ENCODE measurements around the gene NHSL1. TPM values are rescaled to one million over a fixed set of nuclear protein-coding genes. Genes with fewer than 3 reads are reported as not detected.

NHSL1 gene
- total RNA-seq, 1 donor from 2014 or later = 33.5 TPM

DNA sequence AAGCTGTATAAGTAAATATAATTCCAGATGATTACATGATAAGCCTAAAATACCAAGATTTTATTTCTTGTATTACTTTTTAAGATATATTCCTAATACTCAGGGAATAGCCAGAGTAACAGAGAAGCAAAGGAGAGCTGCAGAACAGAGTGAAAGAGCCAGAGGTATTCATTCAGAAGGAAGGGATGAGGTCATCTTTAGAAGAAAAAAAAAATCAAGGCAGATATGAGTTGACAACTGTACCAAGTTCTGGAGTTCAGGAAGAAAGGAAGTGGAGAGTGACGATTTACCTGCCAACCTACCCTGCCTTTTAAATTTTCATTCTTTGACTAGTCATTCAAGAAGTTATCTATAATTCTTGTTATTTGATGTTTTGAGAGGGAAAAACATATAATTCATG lies 28.8 kb upstream of the NHSL1 start:
- Histone ChIP-seq H3K4me2 (ENCODE audit: low read length) (peak overlapping the region; percentile 79), H3K27me3 (ENCODE audit: insufficient read depth, low read length) (no peaks in the 10 kb centered on the region), H3K27ac (ENCODE audit: low read depth, low read length) (no peak overlapping the region), H3K9ac (ENCODE audit: low read length) (no peak overlapping the region), H2AFZ (ENCODE audit: low read depth, low read length) (no peak overlapping the region), H3K79me2 (ENCODE audit: insufficient read depth, low read length) (peaks cover 42% of the 10 kb centered on the region), H3K4me3 (ENCODE audit: insufficient read depth, low read depth, low read length) (no peak overlapping the region), H3K9me3 (ENCODE audit: insufficient read depth, low read depth, low read length) (no peaks in the 10 kb centered on the region), H3K4me1 (ENCODE audit: insufficient read depth, low read length) (peaks cover 13% of the 10 kb centered on the region), H3K36me3 (ENCODE audit: insufficient read depth, low read length) (no peaks in the 10 kb centered on the region), H4K20me1 (ENCODE audit: insufficient read depth, low read length) (peaks cover 22% of the 10 kb centered on the region)
- Mint-ChIP-seq H3K4me3 (ENCODE audit: unreplicated experiment) (no peak overlapping the region), H3K4me1 (ENCODE audit: low read depth, unreplicated experiment) (peaks cover 18% of the 10 kb centered on the region), H3K27me3 (ENCODE audit: low read depth, unreplicated experiment) (no peaks in the 10 kb centered on the region), H3K36me3 (ENCODE audit: low read depth, unreplicated experiment) (no peaks in the 10 kb centered on the region), H3K27ac (ENCODE audit: unreplicated experiment) (no peak overlapping the region), H3K9me3 (ENCODE audit: unreplicated experiment) (no peaks in the 10 kb centered on the region)
- FAIRE-seq = no peak
- no peak for TF ChIP-seq CTCF (IDR thresholded peaks at IDR 0.05; ENCODE audit: insufficient read depth, low read depth, low read length)
- TF ChIP-seq EZH2 (IDR thresholded peaks at IDR 0.05; ENCODE audit: insufficient read depth, low read length) = no peak
- DNase-seq (ENCODE audit: low read depth) = no peak

- no peak overlapping the region for H3K27ac Mint-ChIP-seq (ENCODE audit: unreplicated experiment)
- Histone ChIP-seq H3K4me3 (ENCODE audit: insufficient read depth, low read depth, low read length) (peak overlapping the region; percentile 46), H4K20me1 (ENCODE audit: insufficient read depth, low read length) (peaks cover 22% of the 10 kb centered on the region), H3K27ac (ENCODE audit: low read depth, low read length) (no peak overlapping the region), H3K27me3 (ENCODE audit: insufficient read depth, low read length) (no peaks in the 10 kb centered on the region), H3K79me2 (ENCODE audit: insufficient read depth, low read length) (peaks cover 40% of the 10 kb centered on the region), H3K4me1 (ENCODE audit: insufficient read depth, low read length) (peaks cover 13% of the 10 kb centered on the region), H2AFZ (ENCODE audit: low read depth, low read length) (no peak overlapping the region), H3K36me3 (ENCODE audit: insufficient read depth, low read length) (no peaks in the 10 kb centered on the region), H3K9me3 (ENCODE audit: insufficient read depth, low read depth, low read length) (no peaks in the 10 kb centered on the region), H3K9ac (ENCODE audit: low read length) (peak overlapping the region; percentile 40), H3K4me2 (ENCODE audit: low read length) (peak overlapping the region; percentile 79)
- H3K9me3 Mint-ChIP-seq (ENCODE audit: unreplicated experiment) = no peaks in the 10 kb centered on the region
- peaks cover 22% of the 10 kb centered on the region for H3K4me1 Mint-ChIP-seq (ENCODE audit: low read depth, unreplicated experiment)
- no peaks in the 10 kb centered on the region for H3K36me3 Mint-ChIP-seq (ENCODE audit: low read depth, unreplicated experiment)
- H3K4me3 Mint-ChIP-seq (ENCODE audit: unreplicated experiment) = no peak overlapping the region
- FAIRE-seq = no peak
- H3K27me3 Mint-ChIP-seq (ENCODE audit: low read depth, unreplicated experiment) = no peaks in the 10 kb centered on the region
- TF ChIP-seq EZH2 (IDR thresholded peaks at IDR 0.05; ENCODE audit: insufficient read depth, low read length) (no peak), CTCF (IDR thresholded peaks at IDR 0.05; ENCODE audit: insufficient read depth, low read depth, low read length) (no peak)
- peak; percentile 66 for DNase-seq (ENCODE audit: low read depth)
Measured at GRCh38 chr6:138527411-138528088, 28.3 kb upstream of the NHSL1 start.

DNA sequence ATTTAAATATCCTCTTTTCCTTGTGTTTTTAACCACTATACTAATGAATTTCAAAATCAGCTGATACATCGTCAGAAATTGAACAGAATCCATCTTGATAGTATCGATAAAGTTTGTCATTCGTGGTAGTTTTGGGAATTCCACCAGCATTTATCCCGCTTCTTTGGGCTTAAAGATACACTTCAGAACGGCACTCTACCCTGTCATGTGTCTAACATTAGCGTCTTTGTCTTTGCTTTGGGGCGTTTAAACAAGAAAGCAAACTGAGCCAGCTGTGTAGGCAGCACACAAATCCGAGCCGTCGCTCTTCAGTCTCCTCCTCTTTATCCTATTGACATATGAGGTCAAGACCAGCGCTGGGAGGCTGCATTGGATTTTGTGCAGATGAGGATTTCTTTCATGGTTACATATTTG lies 27.5 kb upstream of the NHSL1 start:
- Histone ChIP-seq H3K4me1 (ENCODE audit: insufficient read depth, low read length) (peaks cover 13% of the 10 kb centered on the region), H3K9ac (ENCODE audit: low read length) (peak overlapping the region; percentile 40), H3K4me2 (ENCODE audit: low read length) (peak overlapping the region; percentile 79), H3K36me3 (ENCODE audit: insufficient read depth, low read length) (no peaks in the 10 kb centered on the region), H3K27me3 (ENCODE audit: insufficient read depth, low read length) (no peaks in the 10 kb centered on the region), H3K27ac (ENCODE audit: low read depth, low read length) (no peak overlapping the region), H3K79me2 (ENCODE audit: insufficient read depth, low read length) (peaks cover 33% of the 10 kb centered on the region), H4K20me1 (ENCODE audit: insufficient read depth, low read length) (peaks cover 22% of the 10 kb centered on the region), H2AFZ (ENCODE audit: low read depth, low read length) (peak overlapping the region; percentile 57), H3K9me3 (ENCODE audit: insufficient read depth, low read depth, low read length) (no peaks in the 10 kb centered on the region), H3K4me3 (ENCODE audit: insufficient read depth, low read depth, low read length) (peak overlapping the region; percentile 46)
- Mint-ChIP-seq H3K27ac (ENCODE audit: unreplicated experiment) (peak overlapping the region; percentile 62), H3K9me3 (ENCODE audit: unreplicated experiment) (no peaks in the 10 kb centered on the region), H3K36me3 (ENCODE audit: low read depth, unreplicated experiment) (no peaks in the 10 kb centered on the region), H3K4me1 (ENCODE audit: low read depth, unreplicated experiment) (peaks cover 23% of the 10 kb centered on the region), H3K27me3 (ENCODE audit: low read depth, unreplicated experiment) (no peaks in the 10 kb centered on the region), H3K4me3 (ENCODE audit: unreplicated experiment) (peak overlapping the region; percentile 67)
- DNase-seq (ENCODE audit: low read depth) (no peak), FAIRE-seq (no peak)
- TF ChIP-seq EZH2 (IDR thresholded peaks at IDR 0.05; ENCODE audit: insufficient read depth, low read length) (no peak), CTCF (IDR thresholded peaks at IDR 0.05; ENCODE audit: insufficient read depth, low read depth, low read length) (no peak)

Measured in astrocyte (in vitro differentiated cells and primary cell).